Measurements from ENCODE around the gene PIGN.

The PIGN gene, protein sequence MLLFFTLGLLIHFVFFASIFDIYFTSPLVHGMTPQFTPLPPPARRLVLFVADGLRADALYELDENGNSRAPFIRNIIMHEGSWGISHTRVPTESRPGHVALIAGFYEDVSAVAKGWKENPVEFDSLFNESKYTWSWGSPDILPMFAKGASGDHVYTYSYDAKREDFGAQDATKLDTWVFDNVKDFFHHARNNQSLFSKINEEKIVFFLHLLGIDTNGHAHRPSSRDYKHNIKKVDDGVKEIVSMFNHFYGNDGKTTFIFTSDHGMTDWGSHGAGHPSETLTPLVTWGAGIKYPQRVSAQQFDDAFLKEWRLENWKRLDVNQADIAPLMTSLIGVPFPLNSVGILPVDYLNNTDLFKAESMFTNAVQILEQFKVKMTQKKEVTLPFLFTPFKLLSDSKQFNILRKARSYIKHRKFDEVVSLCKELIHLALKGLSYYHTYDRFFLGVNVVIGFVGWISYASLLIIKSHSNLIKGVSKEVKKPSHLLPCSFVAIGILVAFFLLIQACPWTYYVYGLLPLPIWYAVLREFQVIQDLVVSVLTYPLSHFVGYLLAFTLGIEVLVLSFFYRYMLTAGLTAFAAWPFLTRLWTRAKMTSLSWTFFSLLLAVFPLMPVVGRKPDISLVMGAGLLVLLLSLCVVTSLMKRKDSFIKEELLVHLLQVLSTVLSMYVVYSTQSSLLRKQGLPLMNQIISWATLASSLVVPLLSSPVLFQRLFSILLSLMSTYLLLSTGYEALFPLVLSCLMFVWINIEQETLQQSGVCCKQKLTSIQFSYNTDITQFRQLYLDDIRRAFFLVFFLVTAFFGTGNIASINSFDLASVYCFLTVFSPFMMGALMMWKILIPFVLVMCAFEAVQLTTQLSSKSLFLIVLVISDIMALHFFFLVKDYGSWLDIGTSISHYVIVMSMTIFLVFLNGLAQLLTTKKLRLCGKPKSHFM

DNA sequence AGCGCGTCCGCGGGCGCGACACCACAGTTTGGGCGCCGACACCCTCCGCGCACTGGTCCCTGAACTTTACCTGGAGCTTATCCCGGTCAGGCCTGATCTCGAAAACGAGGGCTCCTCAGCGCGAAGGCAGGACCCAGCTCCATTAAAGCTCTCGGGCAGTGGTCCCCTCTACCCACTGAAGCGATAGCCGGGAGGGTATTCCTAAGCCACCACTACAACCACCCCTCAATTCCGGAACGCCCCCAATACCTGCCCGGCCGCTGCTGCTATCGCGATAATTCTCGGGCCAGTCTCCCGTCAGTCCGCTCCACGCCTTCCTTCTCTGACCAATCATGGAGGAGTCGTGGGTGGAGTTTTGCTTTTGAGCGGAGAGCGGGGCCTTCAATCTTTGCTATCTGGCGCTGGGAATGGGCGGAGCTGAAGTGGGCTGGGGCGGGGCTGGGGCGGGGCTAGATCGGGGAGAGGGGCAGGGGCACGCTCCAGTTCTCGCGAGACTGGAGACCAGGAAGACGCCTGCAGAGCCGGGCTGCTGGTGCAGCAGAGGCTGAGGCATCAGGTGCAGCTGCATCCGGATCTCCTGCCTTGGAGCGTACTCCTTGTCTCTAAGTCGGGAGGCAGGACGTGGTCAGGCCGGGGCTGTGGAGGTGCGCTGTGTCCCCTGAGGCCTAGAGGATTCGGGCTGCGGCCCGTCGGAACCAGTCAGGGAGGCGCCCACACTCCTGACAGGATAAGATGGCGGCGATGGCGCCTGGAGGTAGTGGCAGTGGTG, at the start of gene PIGN, which contains the start of gene RELCH:
Gene PIGN (minus strand): TSS at position 283 of the 769 bp plus-strand sequence. CDS start 25,703 bp downstream, outside the sequence.
Gene RELCH (plus strand): TSS at position 482 of the 769 bp plus-strand sequence. CDS start 251 bp downstream, at position 733.
- H3K9ac ChIP-seq (ENCODE audit: low read length), result peak within 1 kb of the TSS; percentile 93
- no peaks in the 10 kb centered on the region for H3K36me3 ChIP-seq (ENCODE audit: control insufficient read depth, insufficient read depth, low read length, severe bottlenecking)
- H3K4me3 ChIP-seq (ENCODE audit: low read length), result peak within 1 kb of the TSS; percentile 98
- H3K27me3 ChIP-seq (replicated peaks; ENCODE audit: control insufficient read depth, insufficient read depth, low read length), result no peaks in the 10 kb centered on the region
- peak; percentile 100 for DNase-seq (ENCODE audit: low read depth)
- H3K9me3 ChIP-seq (ENCODE audit: control insufficient read depth, low read length), result no peaks in the 10 kb centered on the region
- H3K4me1 ChIP-seq (ENCODE audit: control insufficient read depth, insufficient read depth, low read length), result peaks cover 21% of the 10 kb centered on the region

DNA sequence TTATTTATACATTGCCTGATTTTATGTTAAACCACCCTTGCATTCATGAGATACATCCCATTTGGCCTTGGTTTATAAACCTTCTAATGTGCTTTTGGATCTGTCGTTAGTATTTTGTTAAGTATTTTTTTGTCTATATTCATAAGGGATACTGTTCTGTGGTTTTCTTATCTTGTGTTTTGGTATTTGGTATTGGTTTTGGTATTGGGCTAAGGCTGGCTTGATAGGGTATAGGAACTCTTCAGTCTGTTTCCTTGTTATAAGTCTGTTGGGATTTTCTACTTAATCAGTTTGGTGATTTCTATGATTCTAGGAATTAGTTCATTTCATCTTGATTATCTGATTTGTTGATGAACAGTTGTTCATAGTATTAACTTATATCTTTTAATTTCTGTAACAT, 49.4 kb upstream of the PIGN start:
- Histone ChIP-seq H3K9me3 (ENCODE audit: control insufficient read depth, low read length) (peaks cover 6% of the 10 kb centered on the region), H3K4me3 (ENCODE audit: low read length) (no peak overlapping the region)

DNA sequence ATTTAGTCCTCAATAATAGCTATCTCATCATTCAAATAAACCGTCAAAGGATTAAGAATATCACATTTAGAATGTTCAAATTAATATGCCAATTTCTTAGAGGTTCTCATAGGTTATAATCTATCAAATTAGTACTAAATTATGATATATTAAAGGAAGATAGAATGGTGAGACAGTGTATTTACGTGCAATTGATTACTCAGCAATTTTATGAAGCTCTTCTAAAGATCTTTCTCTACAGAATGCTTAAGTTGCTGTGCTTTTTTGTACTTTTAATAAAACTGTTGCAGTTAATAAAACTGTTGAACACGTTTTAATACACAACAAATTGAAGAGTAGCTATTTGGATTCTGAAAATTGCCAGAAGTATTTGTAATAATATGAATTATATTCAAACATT, 39.2 kb upstream of the PIGN start:
- Histone ChIP-seq H3K9ac (ENCODE audit: low read length) (no peak overlapping the region), H3K36me3 (ENCODE audit: control insufficient read depth, insufficient read depth, low read length, severe bottlenecking) (peaks cover 75% of the 10 kb centered on the region), H3K27me3 (replicated peaks; ENCODE audit: control insufficient read depth, insufficient read depth, low read length) (no peaks in the 10 kb centered on the region), H3K9me3 (ENCODE audit: control insufficient read depth, low read length) (peaks cover 9% of the 10 kb centered on the region), H3K4me3 (ENCODE audit: low read length) (no peak overlapping the region), H3K4me1 (ENCODE audit: control insufficient read depth, insufficient read depth, low read length) (no peaks in the 10 kb centered on the region)
- DNase-seq (ENCODE audit: low read depth), result no peak

More for the DNA sequence above, 49.4 kb upstream of the PIGN start:
- Histone ChIP-seq H3K4me1 (ENCODE audit: control insufficient read depth, insufficient read depth, low read length) (no peaks in the 10 kb centered on the region), H3K9ac (ENCODE audit: low read length) (no peak overlapping the region), H3K36me3 (ENCODE audit: control insufficient read depth, insufficient read depth, low read length, severe bottlenecking) (peaks cover 68% of the 10 kb centered on the region), H3K27me3 (replicated peaks; ENCODE audit: control insufficient read depth, insufficient read depth, low read length) (no peaks in the 10 kb centered on the region)
- no peak for DNase-seq (ENCODE audit: low read depth)

DNA sequence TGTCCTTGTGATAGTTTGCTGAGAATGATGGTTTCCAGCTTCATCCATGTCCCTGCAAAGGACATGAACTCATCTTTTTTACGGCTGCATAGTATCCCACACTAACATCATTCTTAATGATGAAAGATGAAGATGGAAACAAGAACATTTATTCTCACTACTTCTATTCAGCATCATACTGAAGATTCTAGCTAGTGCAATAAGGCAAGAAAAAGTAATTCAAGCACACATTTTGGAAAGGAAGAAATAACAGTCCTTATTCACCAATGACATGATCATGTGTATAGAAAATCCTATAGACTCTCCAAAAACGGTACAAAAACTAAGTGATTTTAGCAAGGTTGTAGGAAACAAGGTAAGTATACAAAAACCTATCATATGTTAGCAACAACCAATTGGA, 37.4 kb upstream of the PIGN start:
- H3K9me3 ChIP-seq (ENCODE audit: control insufficient read depth, low read length), result peaks cover 9% of the 10 kb centered on the region
- H3K4me1 ChIP-seq (ENCODE audit: control insufficient read depth, insufficient read depth, low read length), result no peaks in the 10 kb centered on the region
- no peaks in the 10 kb centered on the region for H3K27me3 ChIP-seq (replicated peaks; ENCODE audit: control insufficient read depth, insufficient read depth, low read length)
- H3K36me3 ChIP-seq (ENCODE audit: control insufficient read depth, insufficient read depth, low read length, severe bottlenecking), result peaks cover 58% of the 10 kb centered on the region
- no peak overlapping the region for H3K4me3 ChIP-seq (ENCODE audit: low read length)
- DNase-seq (ENCODE audit: low read depth), result no peak
- no peak overlapping the region for H3K9ac ChIP-seq (ENCODE audit: low read length)

DNA sequence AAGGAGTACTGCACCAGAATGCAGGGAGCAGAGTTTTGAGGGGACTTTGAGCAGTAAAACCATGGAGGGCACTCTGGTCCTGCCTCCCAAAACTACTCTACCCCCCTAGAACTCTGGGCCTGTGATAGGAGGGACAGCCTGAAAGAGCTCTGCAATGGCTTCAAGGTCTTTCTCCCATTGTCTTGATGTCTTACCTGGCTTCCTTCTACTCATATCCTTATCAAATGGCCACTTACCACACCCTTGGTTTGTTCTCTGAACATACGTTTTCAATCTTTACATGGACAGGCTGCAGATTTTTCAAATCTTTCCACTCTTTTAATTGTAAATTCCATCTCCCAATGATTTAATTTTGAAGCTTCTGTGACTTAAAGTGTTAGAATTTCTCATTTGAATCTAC, 27.9 kb upstream of the PIGN start:
- DNase-seq (ENCODE audit: low read depth), result no peak
- no peak overlapping the region for H3K9ac ChIP-seq (ENCODE audit: low read length)
- no peaks in the 10 kb centered on the region for H3K27me3 ChIP-seq (replicated peaks; ENCODE audit: control insufficient read depth, insufficient read depth, low read length)
- H3K4me3 ChIP-seq (ENCODE audit: low read length), result no peak overlapping the region
- peaks cover 31% of the 10 kb centered on the region for H3K36me3 ChIP-seq (ENCODE audit: control insufficient read depth, insufficient read depth, low read length, severe bottlenecking)
- H3K4me1 ChIP-seq (ENCODE audit: control insufficient read depth, insufficient read depth, low read length), result no peaks in the 10 kb centered on the region
- H3K9me3 ChIP-seq (ENCODE audit: control insufficient read depth, low read length), result no peaks in the 10 kb centered on the region

DNA sequence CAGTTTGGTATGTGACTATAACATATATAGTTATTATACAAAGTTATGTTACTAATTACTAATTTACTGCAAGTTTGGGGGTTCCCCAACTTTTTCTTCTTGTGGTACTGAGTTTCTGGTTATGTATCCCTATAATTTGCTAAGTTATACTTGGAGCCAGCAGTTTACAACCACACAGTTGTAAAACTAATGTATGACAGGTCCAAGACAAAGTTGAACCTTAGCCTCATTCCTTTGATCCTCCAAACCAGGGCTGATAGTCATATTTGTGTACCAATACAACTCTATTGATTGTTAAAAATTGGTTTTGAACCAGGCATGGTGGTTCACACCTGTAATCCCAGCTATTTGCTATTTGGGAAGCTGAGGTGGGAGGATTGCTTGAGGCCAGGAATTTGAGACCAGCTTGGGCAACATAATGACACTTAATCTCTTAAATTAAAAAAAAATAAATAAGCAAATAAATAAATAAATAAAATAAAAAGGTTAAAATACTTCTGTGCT, 24.5 kb upstream of the PIGN start:
- no peak overlapping the region for H3K4me3 ChIP-seq (ENCODE audit: low read length)
- H3K36me3 ChIP-seq (ENCODE audit: control insufficient read depth, insufficient read depth, low read length, severe bottlenecking), result peaks cover 30% of the 10 kb centered on the region
- H3K4me1 ChIP-seq (ENCODE audit: control insufficient read depth, insufficient read depth, low read length), result peaks cover 12% of the 10 kb centered on the region
- H3K9ac ChIP-seq (ENCODE audit: low read length), result no peak overlapping the region
- H3K27me3 ChIP-seq (replicated peaks; ENCODE audit: control insufficient read depth, insufficient read depth, low read length), result no peaks in the 10 kb centered on the region
- no peak for DNase-seq (ENCODE audit: low read depth)
- no peaks in the 10 kb centered on the region for H3K9me3 ChIP-seq (ENCODE audit: control insufficient read depth, low read length)

DNA sequence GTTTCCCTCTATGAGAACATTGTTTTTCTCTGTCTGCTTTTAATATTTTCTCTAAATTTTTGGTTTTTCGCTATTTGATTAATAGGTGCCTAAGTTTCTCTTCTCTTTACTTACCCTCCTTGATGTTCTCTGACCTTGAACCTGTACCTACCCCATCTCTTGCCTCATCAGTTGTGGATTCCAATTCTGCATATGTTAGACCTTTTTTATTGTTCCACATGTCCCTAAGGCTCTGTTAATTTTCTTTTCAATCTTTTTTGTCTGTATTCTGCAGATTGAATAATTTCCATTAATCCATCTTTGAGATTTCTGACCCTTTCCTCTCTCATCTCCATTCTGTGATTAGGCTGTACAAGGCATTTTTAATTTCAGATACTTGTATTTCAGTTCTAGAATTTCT, 23.3 kb upstream of the PIGN start:
- Histone ChIP-seq H3K4me1 (ENCODE audit: control insufficient read depth, insufficient read depth, low read length) (peaks cover 12% of the 10 kb centered on the region), H3K36me3 (ENCODE audit: control insufficient read depth, insufficient read depth, low read length, severe bottlenecking) (peaks cover 24% of the 10 kb centered on the region), H3K4me3 (ENCODE audit: low read length) (no peak overlapping the region), H3K9me3 (ENCODE audit: control insufficient read depth, low read length) (no peaks in the 10 kb centered on the region), H3K9ac (ENCODE audit: low read length) (no peak overlapping the region), H3K27me3 (replicated peaks; ENCODE audit: control insufficient read depth, insufficient read depth, low read length) (no peaks in the 10 kb centered on the region)
- no peak for DNase-seq (ENCODE audit: low read depth)

DNA sequence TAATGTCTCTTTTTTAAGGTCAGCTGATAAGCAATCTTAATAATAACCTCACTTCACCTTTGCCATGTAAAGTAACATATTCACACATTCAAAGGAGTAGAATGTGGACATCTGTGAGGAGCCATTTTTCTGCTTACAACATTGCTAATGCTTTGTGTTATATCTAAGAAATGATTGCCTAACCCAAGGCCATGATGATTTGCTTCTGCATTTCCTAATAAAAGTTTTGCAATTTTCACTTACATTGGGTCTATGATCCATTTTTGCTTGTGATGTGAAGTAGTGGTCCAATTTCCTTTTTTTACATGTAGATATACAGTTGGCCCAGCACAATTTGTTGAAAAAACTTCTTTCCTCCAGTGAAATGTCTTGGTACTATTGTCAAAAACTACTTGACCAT, 22.2 kb upstream of the PIGN start:
- no peaks in the 10 kb centered on the region for H3K27me3 ChIP-seq (replicated peaks; ENCODE audit: control insufficient read depth, insufficient read depth, low read length)
- H3K4me1 ChIP-seq (ENCODE audit: control insufficient read depth, insufficient read depth, low read length), result peaks cover 12% of the 10 kb centered on the region
- no peak for DNase-seq (ENCODE audit: low read depth)
- no peaks in the 10 kb centered on the region for H3K9me3 ChIP-seq (ENCODE audit: control insufficient read depth, low read length)
- peaks cover 14% of the 10 kb centered on the region for H3K36me3 ChIP-seq (ENCODE audit: control insufficient read depth, insufficient read depth, low read length, severe bottlenecking)
- no peak overlapping the region for H3K9ac ChIP-seq (ENCODE audit: low read length)
- no peak overlapping the region for H3K4me3 ChIP-seq (ENCODE audit: low read length)

DNA sequence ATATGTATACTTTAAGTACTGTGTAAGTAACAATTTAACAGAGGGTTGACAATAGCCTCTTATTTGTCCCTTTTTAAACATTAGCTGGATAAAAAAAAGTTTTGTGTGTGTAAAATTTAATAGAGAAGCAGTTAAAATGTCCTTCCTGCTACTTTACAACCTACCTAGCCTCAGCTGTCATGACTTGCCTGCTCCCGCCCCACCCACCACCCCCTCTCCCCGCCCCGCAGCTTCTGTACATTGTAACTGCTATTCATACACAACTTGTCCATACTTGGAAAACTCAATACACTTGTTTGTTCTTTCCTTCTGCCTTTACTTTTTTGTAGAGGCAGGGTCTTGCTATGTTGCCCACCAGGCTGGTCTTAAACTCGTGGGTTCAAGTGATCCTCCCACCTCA, 19.7 kb upstream of the PIGN start:
- H3K36me3 ChIP-seq (ENCODE audit: control insufficient read depth, insufficient read depth, low read length, severe bottlenecking), result no peaks in the 10 kb centered on the region
- H3K9ac ChIP-seq (ENCODE audit: low read length), result no peak overlapping the region
- H3K27me3 ChIP-seq (replicated peaks; ENCODE audit: control insufficient read depth, insufficient read depth, low read length), result no peaks in the 10 kb centered on the region
- no peak overlapping the region for H3K4me3 ChIP-seq (ENCODE audit: low read length)
- peaks cover 12% of the 10 kb centered on the region for H3K4me1 ChIP-seq (ENCODE audit: control insufficient read depth, insufficient read depth, low read length)
- H3K9me3 ChIP-seq (ENCODE audit: control insufficient read depth, low read length), result no peaks in the 10 kb centered on the region
- DNase-seq (ENCODE audit: low read depth), result no peak

DNA sequence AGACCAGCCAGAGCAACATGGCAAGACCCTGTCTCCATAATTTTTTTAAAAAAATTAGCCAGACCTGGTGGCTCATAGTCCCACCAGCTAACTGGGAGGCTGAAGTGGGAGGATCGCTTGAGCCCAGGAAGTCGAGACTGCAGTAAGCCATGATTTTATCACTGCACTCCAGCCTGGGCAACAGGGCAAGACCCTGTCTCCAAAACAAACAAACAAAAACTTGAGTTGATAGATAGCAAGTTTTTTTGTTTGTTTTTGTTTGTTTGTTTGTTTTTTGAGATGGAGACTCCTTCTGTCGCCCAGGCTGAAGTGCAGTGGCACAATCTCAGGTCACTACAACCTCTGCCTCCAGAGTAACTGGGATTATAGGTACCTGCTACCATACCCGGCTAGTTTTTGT, 19.0 kb upstream of the PIGN start:
- Histone ChIP-seq H3K4me3 (ENCODE audit: low read length) (no peak overlapping the region), H3K27me3 (replicated peaks; ENCODE audit: control insufficient read depth, insufficient read depth, low read length) (no peaks in the 10 kb centered on the region), H3K4me1 (ENCODE audit: control insufficient read depth, insufficient read depth, low read length) (peaks cover 12% of the 10 kb centered on the region), H3K9me3 (ENCODE audit: control insufficient read depth, low read length) (no peaks in the 10 kb centered on the region), H3K36me3 (ENCODE audit: control insufficient read depth, insufficient read depth, low read length, severe bottlenecking) (no peaks in the 10 kb centered on the region), H3K9ac (ENCODE audit: low read length) (no peak overlapping the region)
- no peak for DNase-seq (ENCODE audit: low read depth)
